Vagina (tissue), 2 donors: ENCODE data around the gene CDH4. TPM values are rescaled to one million over a fixed set of nuclear protein-coding genes. Genes with fewer than 3 reads are reported as not detected.

Experiments
- DNase-seq, 2 donors: peaks; one replicate each; pipeline ENCODE4 v3.0.0-alpha.2; 2017; ENCODE audit errors: extremely low spot score in 2 of 2
- H3K27ac ChIP-seq: fragments of 200-600 bp; sonication (generic); one replicate; pipeline ENCODE4 v1.5.1; 2019
- H3K27me3 ChIP-seq: fragments of 200-600 bp; sonication (generic); one replicate; pipeline ENCODE4 v1.5.1; 2019
- H3K36me3 ChIP-seq, 2 donors: fragments of 200-600 bp; sonication (generic); one replicate each; pipeline ENCODE4 v1.5.1; 2017 to 2019
- H3K4me1 ChIP-seq: fragments of 200-600 bp; sonication (generic); one replicate; pipeline ENCODE4 v1.5.1; 2019
- H3K4me3 ChIP-seq, 2 donors: fragments of 200-600 bp; sonication (generic); 1 replicate in 1 of 2; 2 replicates in 1 of 2; pipeline ENCODE4 v1.5.1; 2016 to 2019
- H3K9me3 ChIP-seq: fragments of 200-600 bp; sonication (generic); one replicate; pipeline ENCODE4 v1.5.1; 2019
- POLR2A ChIP-seq, 2 donors: fragments of 450-650 bp; IDR thresholded peaks; one replicate each; pipeline ENCODE4 v1.6.1; 2017; ENCODE audit warnings: antibody characterized with exemption in 2 of 2, mild to moderate bottlenecking in 2 of 2, moderate library complexity in 2 of 2
- POLR2AphosphoS5 ChIP-seq, 2 donors: sonication (generic); formaldehyde crosslinking; IDR thresholded peaks; one replicate each; pipeline ENCODE4 v1.9.0; 2017; ENCODE audit warnings: antibody characterized with exemption in 2 of 2, mild to moderate bottlenecking in 2 of 2, low read depth in 1 of 2; ENCODE audit not compliant: insufficient read depth in 1 of 2
- intact Hi-C: fragments of 100-400 bp; cut with DNase I; formaldehyde crosslinking; loops from one replicate; pipeline ENCODE4 v1.15.1; 2023
- total RNA-seq: library from RNA; depleted of rRNA; stranded (reverse); fragments of >200 nt; gene quantifications from one replicate; pipeline ENCODE4 v1.2.3, GENCODE V29; 2016
- TF ChIP-seq, protein P1 (sequence below), 3 experiments: fragments of 450-650 bp in 2 of 3; fragments of 200-600 bp in 1 of 3; sonication (generic) in 1 of 3; IDR thresholded peaks; one replicate each; pipeline ENCODE4 v1.5.1; 2017 to 2019; ENCODE audit warnings: antibody characterized with exemption in 3 of 3, mild to moderate bottlenecking in 2 of 3, moderate library complexity in 2 of 3

The CDH4 gene
- total RNA-seq, 1 donor from 2014 or later, result 0.25 TPM

DNA sequence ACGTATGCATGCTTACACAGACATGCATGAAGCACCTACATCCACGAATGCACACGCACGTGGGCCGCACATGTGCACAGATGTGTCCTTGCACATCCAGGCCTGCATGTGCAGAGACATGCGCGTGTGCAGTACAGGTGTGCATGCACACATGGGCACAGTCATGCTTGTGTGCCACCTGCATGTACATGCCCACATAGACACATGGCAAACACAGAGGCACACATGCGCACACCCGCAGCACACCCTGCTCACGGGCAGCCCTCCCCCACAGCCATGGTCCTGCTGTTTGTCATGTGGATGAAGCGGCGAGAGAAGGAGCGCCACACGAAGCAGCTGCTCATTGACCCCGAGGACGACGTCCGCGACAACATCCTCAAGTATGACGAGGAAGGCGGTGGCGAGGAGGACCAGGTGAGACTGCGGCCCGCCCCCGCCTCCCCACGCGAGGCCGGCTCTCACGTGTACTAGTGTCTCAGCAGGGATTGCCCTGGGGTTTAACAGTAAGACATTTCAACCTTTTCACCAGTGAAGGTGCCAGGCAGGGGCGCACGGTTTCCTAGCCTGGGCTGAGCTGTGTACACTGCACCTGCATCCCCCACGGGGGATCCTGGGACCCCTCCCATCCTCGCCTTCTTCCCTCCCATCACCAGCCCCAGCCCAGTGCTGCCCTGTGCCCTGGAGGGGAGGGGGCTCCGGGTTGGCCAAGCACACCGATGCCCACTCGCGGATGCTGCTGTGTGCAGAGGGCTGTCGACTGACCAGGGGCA lies 680.8 kb downstream of the CDH4 start:
- no peak overlapping the region for H3K4me3 ChIP-seq
- no peak overlapping the region for H3K27ac ChIP-seq
- H3K36me3 ChIP-seq, result no peaks in the 10 kb centered on the region
- intact Hi-C loops, result no loop called here
- no peaks in the 10 kb centered on the region for H3K4me1 ChIP-seq
- H3K9me3 ChIP-seq, result no peaks in the 10 kb centered on the region
- TF ChIP-seq POLR2AphosphoS5 (IDR thresholded peaks at IDR 0.05; ENCODE audit: insufficient read depth in 1 of 2, low read depth in 1 of 2) (no peak), POLR2A (IDR thresholded peaks at IDR 0.05) (no peak)
- TF ChIP-seq, protein P1, sequence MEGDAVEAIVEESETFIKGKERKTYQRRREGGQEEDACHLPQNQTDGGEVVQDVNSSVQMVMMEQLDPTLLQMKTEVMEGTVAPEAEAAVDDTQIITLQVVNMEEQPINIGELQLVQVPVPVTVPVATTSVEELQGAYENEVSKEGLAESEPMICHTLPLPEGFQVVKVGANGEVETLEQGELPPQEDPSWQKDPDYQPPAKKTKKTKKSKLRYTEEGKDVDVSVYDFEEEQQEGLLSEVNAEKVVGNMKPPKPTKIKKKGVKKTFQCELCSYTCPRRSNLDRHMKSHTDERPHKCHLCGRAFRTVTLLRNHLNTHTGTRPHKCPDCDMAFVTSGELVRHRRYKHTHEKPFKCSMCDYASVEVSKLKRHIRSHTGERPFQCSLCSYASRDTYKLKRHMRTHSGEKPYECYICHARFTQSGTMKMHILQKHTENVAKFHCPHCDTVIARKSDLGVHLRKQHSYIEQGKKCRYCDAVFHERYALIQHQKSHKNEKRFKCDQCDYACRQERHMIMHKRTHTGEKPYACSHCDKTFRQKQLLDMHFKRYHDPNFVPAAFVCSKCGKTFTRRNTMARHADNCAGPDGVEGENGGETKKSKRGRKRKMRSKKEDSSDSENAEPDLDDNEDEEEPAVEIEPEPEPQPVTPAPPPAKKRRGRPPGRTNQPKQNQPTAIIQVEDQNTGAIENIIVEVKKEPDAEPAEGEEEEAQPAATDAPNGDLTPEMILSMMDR (IDR thresholded peaks at IDR 0.05), result no peak
- no peaks in the 10 kb centered on the region for H3K27me3 ChIP-seq
- DNase-seq, result no peak

DNA sequence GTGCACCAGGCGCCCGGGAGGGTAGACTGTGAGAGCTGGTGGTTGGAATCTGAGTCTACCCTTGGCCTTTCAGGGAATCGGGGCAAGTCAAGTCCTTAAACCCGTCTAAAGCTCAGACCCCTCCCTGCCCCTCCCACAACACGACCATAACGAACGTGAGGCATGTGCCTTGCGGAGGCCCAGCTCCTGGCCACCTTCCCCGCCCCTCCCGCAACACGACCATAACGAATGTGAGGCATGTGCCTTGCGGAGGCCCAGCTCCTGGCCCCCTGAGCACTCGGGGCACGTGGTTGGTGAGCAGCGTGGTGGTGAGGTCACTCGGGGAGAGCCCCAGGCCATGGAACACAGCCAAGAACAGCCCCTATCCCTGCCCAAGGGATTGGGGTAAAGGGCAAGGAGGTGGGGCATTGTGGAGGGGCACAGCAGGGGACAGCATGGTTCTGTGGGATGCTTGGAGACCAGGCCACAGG lies 681.5 kb downstream of the CDH4 start:
- TF ChIP-seq POLR2A (IDR thresholded peaks at IDR 0.05) (no peak), POLR2AphosphoS5 (IDR thresholded peaks at IDR 0.05; ENCODE audit: insufficient read depth in 1 of 2, low read depth in 1 of 2) (no peak)
- TF ChIP-seq, protein P1 (IDR thresholded peaks at IDR 0.05), result no peak
- no peak for DNase-seq
- no peaks in the 10 kb centered on the region for H3K9me3 ChIP-seq
- no peaks in the 10 kb centered on the region for H3K36me3 ChIP-seq
- intact Hi-C loops, result no loop called here
- no peaks in the 10 kb centered on the region for H3K4me1 ChIP-seq
- H3K27me3 ChIP-seq, result no peaks in the 10 kb centered on the region
- H3K4me3 ChIP-seq, result no peak overlapping the region
- H3K27ac ChIP-seq, result no peak overlapping the region

DNA sequence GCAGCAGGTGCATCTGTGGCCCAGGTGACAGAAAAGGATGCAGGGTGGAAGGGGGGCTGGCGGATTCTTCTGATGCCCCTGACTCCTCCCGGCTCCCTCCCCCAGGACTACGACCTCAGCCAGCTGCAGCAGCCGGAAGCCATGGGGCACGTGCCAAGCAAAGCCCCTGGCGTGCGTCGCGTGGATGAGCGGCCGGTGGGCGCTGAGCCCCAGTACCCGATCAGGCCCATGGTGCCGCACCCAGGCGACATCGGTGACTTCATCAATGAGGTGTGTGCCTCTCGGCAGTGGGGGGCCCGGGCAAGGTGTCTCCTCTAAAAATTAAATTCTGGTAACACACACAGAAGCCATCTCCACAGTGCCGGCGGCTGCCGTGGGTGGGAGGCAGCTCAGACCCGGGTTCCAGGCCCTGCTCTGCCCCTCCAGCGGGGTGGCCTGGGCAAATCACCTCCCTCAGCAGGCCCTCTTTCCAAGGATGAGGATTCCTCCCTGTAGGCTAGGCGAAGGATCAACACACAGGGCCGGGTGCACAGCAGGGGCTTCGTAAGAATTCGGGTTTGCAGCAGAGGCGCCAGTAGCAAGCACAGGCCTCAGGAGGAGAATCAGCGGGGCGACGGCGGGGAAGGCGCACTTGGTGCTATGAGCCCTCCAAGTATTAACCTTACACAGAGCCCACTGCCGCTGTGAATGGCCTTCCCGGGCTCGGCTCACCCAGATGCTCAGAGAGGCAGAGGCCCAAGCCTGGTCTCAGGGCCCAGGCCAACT lies 682.1 kb downstream of the CDH4 start:
- H3K9me3 ChIP-seq, result no peaks in the 10 kb centered on the region
- intact Hi-C loops, result no loop called here
- no peak for TF ChIP-seq POLR2A (IDR thresholded peaks at IDR 0.05)
- TF ChIP-seq, protein P1 (IDR thresholded peaks at IDR 0.05), result no peak
- no peak for TF ChIP-seq POLR2AphosphoS5 (IDR thresholded peaks at IDR 0.05; ENCODE audit: insufficient read depth in 1 of 2, low read depth in 1 of 2)
- H3K4me3 ChIP-seq, result no peak overlapping the region
- no peaks in the 10 kb centered on the region for H3K36me3 ChIP-seq
- no peak for DNase-seq
- no peaks in the 10 kb centered on the region for H3K27me3 ChIP-seq
- H3K4me1 ChIP-seq, result no peaks in the 10 kb centered on the region
- no peak overlapping the region for H3K27ac ChIP-seq

DNA sequence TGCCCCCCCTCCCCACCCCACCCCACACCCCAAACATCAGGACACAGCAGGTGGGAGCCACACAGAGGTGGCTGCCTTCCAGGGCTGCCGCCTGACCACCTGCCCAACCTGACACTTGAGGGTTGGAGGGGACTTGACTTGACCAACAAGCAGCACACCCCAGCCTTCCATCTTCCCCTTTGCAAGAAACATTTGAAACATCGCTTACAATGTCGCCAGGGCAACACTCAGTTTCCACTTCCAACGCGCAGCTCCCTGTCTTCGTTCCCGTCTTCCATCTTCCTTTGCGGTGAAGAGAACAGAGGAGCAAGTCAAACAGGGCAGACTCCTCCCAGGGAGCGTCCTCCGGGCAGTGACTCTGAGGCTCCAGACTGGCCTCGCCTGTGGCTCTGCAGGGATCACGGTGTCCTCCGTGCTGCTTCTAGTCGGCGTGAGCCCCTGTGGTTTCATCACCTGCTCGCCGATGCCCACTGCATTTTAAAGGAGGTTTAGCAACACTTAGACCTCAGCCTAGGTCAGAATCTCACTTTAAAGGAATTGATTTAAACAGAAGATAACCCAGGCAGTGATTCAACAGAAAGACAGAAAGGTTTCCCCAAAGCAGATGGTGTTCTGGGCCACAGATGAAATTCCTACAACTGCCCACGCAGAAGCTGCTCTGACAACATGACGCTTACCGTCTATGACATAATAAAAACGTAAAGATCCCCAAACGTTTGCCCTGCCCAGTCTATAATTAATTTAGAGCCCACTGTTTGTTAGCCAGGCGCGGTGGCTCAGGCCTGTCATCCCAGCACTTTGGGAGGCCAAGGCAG lies 682.9 kb downstream of the CDH4 start:
- Histone ChIP-seq H3K9me3 (no peaks in the 10 kb centered on the region), H3K27me3 (no peaks in the 10 kb centered on the region), H3K27ac (no peak overlapping the region), H3K36me3 (no peaks in the 10 kb centered on the region), H3K4me1 (no peaks in the 10 kb centered on the region), H3K4me3 (no peak overlapping the region)
- intact Hi-C loops, result no loop called here
- DNase-seq, result no peak
- no peak for TF ChIP-seq POLR2AphosphoS5 (IDR thresholded peaks at IDR 0.05; ENCODE audit: insufficient read depth in 1 of 2, low read depth in 1 of 2)
- TF ChIP-seq, protein P1 (IDR thresholded peaks at IDR 0.05), result no peak
- TF ChIP-seq POLR2A (IDR thresholded peaks at IDR 0.05), result no peak
